ELR (cell line): ENCODE results near the gene MBP.
"Not testable (repeated sequence)": the region's sequence is repeated elsewhere in the genome, so short reads cannot be mapped to it uniquely, and the experiment has no call there.

ENCODE experiments used
- DNase-seq: peaks from one replicate; pipeline ENCODE4 v3.0.0-alpha.2; 2015; ENCODE audit warnings: low read depth

Gene MBP

GRCh38 chr18:77022556-77022955 lies 110.0 kb downstream of the MBP start:
- DNase-seq, result no peak

GRCh38 chr18:77022116-77022515 lies 110.5 kb downstream of the MBP start:
- DNase-seq, result no peak

- not testable (repeated sequence) for DNase-seq
Measured at GRCh38 chr18:77021478-77021877, 111.1 kb downstream of the MBP start.

GRCh38 chr18:77021075-77021474 lies 111.5 kb downstream of the MBP start:
- DNase-seq, result no peak

GRCh38 chr18:77020561-77020960 lies 112.0 kb downstream of the MBP start:
- no peak for DNase-seq

GRCh38 chr18:77019641-77020040 lies 112.9 kb downstream of the MBP start:
- DNase-seq, result no peak

GRCh38 chr18:77018650-77019049 lies 113.9 kb downstream of the MBP start:
- not testable (repeated sequence) for DNase-seq

- DNase-seq, result no peak
Measured at GRCh38 chr18:77017355-77017754, 115.2 kb downstream of the MBP start.

- no peak for DNase-seq
Measured at GRCh38 chr18:77016936-77017335, 115.6 kb downstream of the MBP start.

GRCh38 chr18:77015771-77016710 lies 116.5 kb downstream of the MBP start:
- DNase-seq, result no peak

GRCh38 chr18:77015169-77015568 lies 117.4 kb downstream of the MBP start:
- DNase-seq, result no peak

GRCh38 chr18:77014538-77014937 lies 118.0 kb downstream of the MBP start:
- no peak for DNase-seq

- no peak for DNase-seq
Measured at GRCh38 chr18:77013811-77014521, 118.6 kb downstream of the MBP start.

- DNase-seq, result no peak
Measured at GRCh38 chr18:77012806-77013541, 119.6 kb downstream of the MBP start.

- DNase-seq, result no peak
Measured at GRCh38 chr18:77012120-77012519, 120.5 kb downstream of the MBP start.

- no peak for DNase-seq
Measured at GRCh38 chr18:77009675-77010074, 122.9 kb downstream of the MBP start.

GRCh38 chr18:77008576-77009315 lies 123.8 kb downstream of the MBP start:
- DNase-seq, result no peak

- DNase-seq, result no peak
Measured at GRCh38 chr18:77008006-77008405, 124.6 kb downstream of the MBP start.

GRCh38 chr18:77007251-77007650 lies 125.3 kb downstream of the MBP start:
- no peak for DNase-seq

- DNase-seq, result no peak
Measured at GRCh38 chr18:77006305-77007175, 126.0 kb downstream of the MBP start.
